ENCODE measurements around the gene CC2D2B. TPM values are rescaled to one million over a fixed set of nuclear protein-coding genes. Genes with fewer than 3 reads are reported as not detected.

Gene CC2D2B
- total RNA-seq, 1 experiment from 2014 or later: not detected

GRCh38 chr10:96075977-96076376 is 168.2 kb downstream of the CC2D2B start:
- Histone ChIP-seq H3K4me3 (ENCODE audit: low read depth, low read length, poor library complexity, severe bottlenecking) (no peak overlapping the region), H3K36me3 (ENCODE audit: insufficient read depth, low read length, poor library complexity, severe bottlenecking) (no peaks in the 10 kb centered on the region), H3K27ac (ENCODE audit: low read depth, low read length, poor library complexity, severe bottlenecking) (no peak overlapping the region), H3K9me3 (ENCODE audit: low read depth, low read length, poor library complexity, severe bottlenecking) (no peaks in the 10 kb centered on the region), H3K4me1 (ENCODE audit: insufficient read depth, low read length, poor library complexity, severe bottlenecking) (no peaks in the 10 kb centered on the region), H3K27me3 (replicated peaks; ENCODE audit: insufficient read depth, low read depth, low read length, poor library complexity) (no peaks in the 10 kb centered on the region)
- TF ChIP-seq, protein P1, sequence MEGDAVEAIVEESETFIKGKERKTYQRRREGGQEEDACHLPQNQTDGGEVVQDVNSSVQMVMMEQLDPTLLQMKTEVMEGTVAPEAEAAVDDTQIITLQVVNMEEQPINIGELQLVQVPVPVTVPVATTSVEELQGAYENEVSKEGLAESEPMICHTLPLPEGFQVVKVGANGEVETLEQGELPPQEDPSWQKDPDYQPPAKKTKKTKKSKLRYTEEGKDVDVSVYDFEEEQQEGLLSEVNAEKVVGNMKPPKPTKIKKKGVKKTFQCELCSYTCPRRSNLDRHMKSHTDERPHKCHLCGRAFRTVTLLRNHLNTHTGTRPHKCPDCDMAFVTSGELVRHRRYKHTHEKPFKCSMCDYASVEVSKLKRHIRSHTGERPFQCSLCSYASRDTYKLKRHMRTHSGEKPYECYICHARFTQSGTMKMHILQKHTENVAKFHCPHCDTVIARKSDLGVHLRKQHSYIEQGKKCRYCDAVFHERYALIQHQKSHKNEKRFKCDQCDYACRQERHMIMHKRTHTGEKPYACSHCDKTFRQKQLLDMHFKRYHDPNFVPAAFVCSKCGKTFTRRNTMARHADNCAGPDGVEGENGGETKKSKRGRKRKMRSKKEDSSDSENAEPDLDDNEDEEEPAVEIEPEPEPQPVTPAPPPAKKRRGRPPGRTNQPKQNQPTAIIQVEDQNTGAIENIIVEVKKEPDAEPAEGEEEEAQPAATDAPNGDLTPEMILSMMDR (conservative IDR thresholded peaks at IDR 0.05; ENCODE audit: low read depth, low read length): no peak
- no peak for TF ChIP-seq EZH2 (IDR thresholded peaks at IDR 0.05; ENCODE audit: borderline replicate concordance, low read depth, low read length, poor library complexity, severe bottlenecking)
- ChIA-PET POLR2A (ENCODE audit: low non-redundant PET) (no interaction called here), CTCF (interaction anchor here (0.6 kb wide), 1 partner anchor 165 kb away, joined by 5 read pairs; no protein-coding TSS in a partner anchor)
- no TSS peak for BruUV-seq (replicated peaks)
- intact Hi-C loops (cut with micrococcal nuclease; ENCODE audit: unreplicated experiment): no loop called here
- DNase-seq (ENCODE audit: low spot score): no peak

DNA sequence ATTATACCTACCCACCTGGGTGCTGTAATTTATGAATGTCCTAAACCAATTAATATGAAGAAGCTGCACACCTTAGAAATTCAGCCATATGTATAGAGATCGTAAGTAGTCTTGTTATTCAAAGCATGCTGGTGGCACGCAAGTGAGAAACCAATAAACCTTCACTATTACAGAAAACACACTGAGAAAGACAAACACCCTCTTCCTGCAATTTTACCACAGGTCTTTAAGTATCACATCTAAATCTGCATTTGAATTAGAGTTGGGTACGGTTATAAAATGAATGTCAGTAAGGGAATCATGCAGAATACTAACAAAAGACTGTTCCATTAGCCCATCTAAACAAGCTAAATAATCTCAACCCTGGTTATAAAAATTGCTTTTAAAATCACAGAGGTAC is 169.4 kb downstream of the CC2D2B start:
- no peaks in the 10 kb centered on the region for H3K4me1 ChIP-seq (ENCODE audit: insufficient read depth, low read length, poor library complexity, severe bottlenecking)
- no peaks in the 10 kb centered on the region for H3K36me3 ChIP-seq (ENCODE audit: insufficient read depth, low read length, poor library complexity, severe bottlenecking)
- no peak for DNase-seq (ENCODE audit: low spot score)
- no peaks in the 10 kb centered on the region for H3K9me3 ChIP-seq (ENCODE audit: low read depth, low read length, poor library complexity, severe bottlenecking)
- intact Hi-C loops (cut with micrococcal nuclease; ENCODE audit: unreplicated experiment): no loop called here
- H3K27me3 ChIP-seq (replicated peaks; ENCODE audit: insufficient read depth, low read depth, low read length, poor library complexity): no peaks in the 10 kb centered on the region
- no TSS peak for BruUV-seq (replicated peaks)
- no peak for TF ChIP-seq EZH2 (IDR thresholded peaks at IDR 0.05; ENCODE audit: borderline replicate concordance, low read depth, low read length, poor library complexity, severe bottlenecking)
- TF ChIP-seq, protein P1 (conservative IDR thresholded peaks at IDR 0.05; ENCODE audit: low read depth, low read length): no peak
- CTCF ChIA-PET: no interaction called here
- POLR2A ChIA-PET (ENCODE audit: low non-redundant PET): no interaction called here
- H3K27ac ChIP-seq (ENCODE audit: low read depth, low read length, poor library complexity, severe bottlenecking): no peak overlapping the region
- H3K4me3 ChIP-seq (ENCODE audit: low read depth, low read length, poor library complexity, severe bottlenecking): no peak overlapping the region

DNA sequence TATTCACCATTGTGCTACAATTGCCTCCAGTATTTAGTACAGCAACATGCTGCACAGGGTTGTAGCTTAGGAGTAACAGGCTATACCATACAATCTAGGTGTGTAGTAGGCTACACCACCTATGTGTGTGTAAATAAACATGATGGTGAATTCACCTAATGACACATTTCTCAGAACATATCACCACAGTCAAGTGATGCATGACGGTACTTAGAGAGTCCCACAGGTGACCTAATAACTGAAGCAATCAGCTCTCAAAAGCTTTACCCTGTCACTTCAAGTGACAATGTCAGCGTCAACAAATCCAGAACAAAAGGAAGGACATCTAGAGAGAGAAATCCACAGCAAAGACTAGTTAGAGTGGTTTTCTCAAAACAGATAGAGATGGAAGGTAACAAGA is 174.4 kb downstream of the CC2D2B start:
- ChIA-PET POLR2A (ENCODE audit: low non-redundant PET) (no interaction called here), CTCF (no interaction called here)
- Histone ChIP-seq H3K4me1 (ENCODE audit: insufficient read depth, low read length, poor library complexity, severe bottlenecking) (no peaks in the 10 kb centered on the region), H3K27ac (ENCODE audit: low read depth, low read length, poor library complexity, severe bottlenecking) (no peak overlapping the region), H3K9me3 (ENCODE audit: low read depth, low read length, poor library complexity, severe bottlenecking) (no peaks in the 10 kb centered on the region), H3K36me3 (ENCODE audit: insufficient read depth, low read length, poor library complexity, severe bottlenecking) (no peaks in the 10 kb centered on the region), H3K27me3 (replicated peaks; ENCODE audit: insufficient read depth, low read depth, low read length, poor library complexity) (no peaks in the 10 kb centered on the region), H3K4me3 (ENCODE audit: low read depth, low read length, poor library complexity, severe bottlenecking) (no peak overlapping the region)
- TF ChIP-seq EZH2 (IDR thresholded peaks at IDR 0.05; ENCODE audit: borderline replicate concordance, low read depth, low read length, poor library complexity, severe bottlenecking): no peak
- TF ChIP-seq, protein P1 (conservative IDR thresholded peaks at IDR 0.05; ENCODE audit: low read depth, low read length): no peak
- intact Hi-C loops (cut with micrococcal nuclease; ENCODE audit: unreplicated experiment): no loop called here
- no TSS peak for BruUV-seq (replicated peaks)
- DNase-seq (ENCODE audit: low spot score): no peak

Small RNA genes lying within 50 kb of the gene (microRNA-seq; reads per million reads assigned to microRNA genes)
- gene MIR3157: 120 reads per million, percentile 66 among the genes with 10 or more reads in this experiment

Other genes with a start within 250 kb of the CC2D2B start
- 40.2 and 42.5 TPM in 2 replicates for gene TCTN3, start 214.0 kb upstream of the CC2D2B start, total RNA-seq (2021)
- 0.37 and 0.92 TPM in 2 replicates for gene ENTPD1, start 151.8 kb upstream of the CC2D2B start, total RNA-seq (2021)
- 22.0 and 25.6 TPM in 2 replicates for gene CCNJ, start 135.6 kb downstream of the CC2D2B start, total RNA-seq (2021)
- gene ZNF518A, start 222.3 kb downstream of the CC2D2B start, total RNA-seq (2021): 13.7 and 17.2 TPM in 2 replicates